ENCODE measurements around the gene ZYX.

- TF ChIP-seq CTCF (IDR thresholded peaks at IDR 0.05; ENCODE audit: borderline replicate concordance, extremely low read depth, low read length, poor library complexity, severe bottlenecking) (no peak), EZH2 (IDR thresholded peaks at IDR 0.05; ENCODE audit: borderline replicate concordance, low read depth, low read length, severe bottlenecking) (no peak)
These were observed 21.3 kb upstream of the ZYX start for GRCh38 chr7:143359771-143360353.
